Measurements from ENCODE around the gene SLC18A3. TPM values are rescaled to one million over a fixed set of nuclear protein-coding genes. Genes with fewer than 3 reads are reported as not detected.
A peak's percentile ranks its signal among the peaks of the same experiment; 100 is the strongest.

SLC18A3 gene
- total RNA-seq: under 0.01 TPM

- DNase-seq (ENCODE audit: low read depth in 2 of 3, low spot score in 2 of 3): no peak
Observed at GRCh38 chr10:49610114-49610457, at the start of gene SLC18A3. TSS of gene SLC18A3 (plus strand) at chr10:49610310. CDS start at chr10:49610741, 431 bp downstream.

GRCh38 chr10:49560526-49560925, 49.6 kb upstream of the SLC18A3 start:
- no peak for DNase-seq (ENCODE audit: low read depth in 2 of 3, low spot score in 2 of 3)

GRCh38 chr10:49562893-49563292, 47.2 kb upstream of the SLC18A3 start:
- DNase-seq (ENCODE audit: low read depth in 2 of 3, low spot score in 2 of 3): no peak

- no peak for DNase-seq (ENCODE audit: low read depth in 2 of 3, low spot score in 2 of 3)
Observed at GRCh38 chr10:49564461-49565009, 45.6 kb upstream of the SLC18A3 start.

- DNase-seq (ENCODE audit: low read depth in 2 of 3, low spot score in 2 of 3): no peak
Observed at GRCh38 chr10:49567810-49568209, 42.3 kb upstream of the SLC18A3 start.

- no peak for DNase-seq (ENCODE audit: low read depth in 2 of 3, low spot score in 2 of 3)
Observed at GRCh38 chr10:49568235-49568634, 41.9 kb upstream of the SLC18A3 start.

- DNase-seq (ENCODE audit: low read depth in 2 of 3, low spot score in 2 of 3): no peak
Observed at GRCh38 chr10:49569031-49569631, 41.0 kb upstream of the SLC18A3 start.

- DNase-seq (ENCODE audit: low read depth in 2 of 3, low spot score in 2 of 3): no peak
Observed at GRCh38 chr10:49571388-49571787, 38.7 kb upstream of the SLC18A3 start.

- no peak for DNase-seq (ENCODE audit: low read depth in 2 of 3, low spot score in 2 of 3)
Observed at GRCh38 chr10:49572594-49573114, 37.5 kb upstream of the SLC18A3 start.

GRCh38 chr10:49575489-49576072, 34.5 kb upstream of the SLC18A3 start:
- DNase-seq (ENCODE audit: low read depth in 2 of 3, low spot score in 2 of 3): no peak

- no peak for DNase-seq (ENCODE audit: low read depth in 2 of 3, low spot score in 2 of 3)
Observed at GRCh38 chr10:49577182-49577925, 32.8 kb upstream of the SLC18A3 start.

- no peak for DNase-seq (ENCODE audit: low read depth in 2 of 3, low spot score in 2 of 3)
Observed at GRCh38 chr10:49578392-49578791, 31.7 kb upstream of the SLC18A3 start.

GRCh38 chr10:49579621-49580020, 30.5 kb upstream of the SLC18A3 start:
- no peak for DNase-seq (ENCODE audit: low read depth in 2 of 3, low spot score in 2 of 3)

GRCh38 chr10:49585387-49585786, 24.7 kb upstream of the SLC18A3 start:
- no peak for DNase-seq (ENCODE audit: low read depth in 2 of 3, low spot score in 2 of 3)

- no peak for DNase-seq (ENCODE audit: low read depth in 2 of 3, low spot score in 2 of 3)
Observed at GRCh38 chr10:49587981-49588380, 22.1 kb upstream of the SLC18A3 start.

GRCh38 chr10:49592726-49593563, 17.2 kb upstream of the SLC18A3 start:
- peak in 2 of 3 donors; percentile 44 to 75 for DNase-seq (ENCODE audit: low read depth in 2 of 3, low spot score in 2 of 3)

- DNase-seq (ENCODE audit: low read depth in 2 of 3, low spot score in 2 of 3): no peak
Observed at GRCh38 chr10:49593564-49593875, 16.6 kb upstream of the SLC18A3 start.

- no peak for DNase-seq (ENCODE audit: low read depth in 2 of 3, low spot score in 2 of 3)
Observed at GRCh38 chr10:49593998-49594397, 16.1 kb upstream of the SLC18A3 start.

- DNase-seq (ENCODE audit: low read depth in 2 of 3, low spot score in 2 of 3): peak in 1 of 3 donors; percentile 45
Observed at GRCh38 chr10:49594594-49594993, 15.5 kb upstream of the SLC18A3 start.

GRCh38 chr10:49595003-49595712, 15.0 kb upstream of the SLC18A3 start:
- no peak for DNase-seq (ENCODE audit: low read depth in 2 of 3, low spot score in 2 of 3)
